IPS DF 4.7 (cell line): Measurements from ENCODE around the gene IFNAR1.
"Not testable (repeated sequence)": the region's sequence is repeated elsewhere in the genome, so short reads cannot be mapped to it uniquely, and the experiment has no call there.

Experiments used
- DNase-seq: peaks from one replicate; pipeline ENCODE4 v3.0.0-alpha.2; 2013; ENCODE audit warnings: low spot score; ENCODE audit errors: extremely low read depth

Gene IFNAR1

DNA sequence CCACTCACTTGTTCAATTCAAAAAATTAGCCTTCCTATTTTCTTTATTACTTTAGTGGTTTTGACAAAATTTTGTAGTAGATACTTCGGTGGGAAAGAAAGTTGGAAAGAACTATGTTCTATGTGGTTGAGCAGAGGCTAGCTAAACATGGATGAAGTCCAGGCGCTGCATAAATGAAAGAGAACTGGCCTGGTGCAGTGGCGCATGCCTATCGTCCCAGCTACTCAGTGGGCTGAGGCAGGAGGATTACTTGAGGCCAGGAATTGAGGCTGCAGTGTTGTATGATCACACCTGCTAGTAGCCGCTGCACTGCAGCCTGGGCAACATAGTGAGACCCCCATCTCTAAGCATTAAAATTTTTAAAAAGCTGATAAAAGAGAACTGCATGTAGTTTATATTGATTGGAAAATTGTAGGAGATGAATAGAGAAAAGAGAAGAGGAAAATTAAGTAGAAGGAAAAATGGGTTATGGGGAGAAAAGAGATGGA, 21.0 kb downstream of the IFNAR1 start:
- DNase-seq: no peak

DNA sequence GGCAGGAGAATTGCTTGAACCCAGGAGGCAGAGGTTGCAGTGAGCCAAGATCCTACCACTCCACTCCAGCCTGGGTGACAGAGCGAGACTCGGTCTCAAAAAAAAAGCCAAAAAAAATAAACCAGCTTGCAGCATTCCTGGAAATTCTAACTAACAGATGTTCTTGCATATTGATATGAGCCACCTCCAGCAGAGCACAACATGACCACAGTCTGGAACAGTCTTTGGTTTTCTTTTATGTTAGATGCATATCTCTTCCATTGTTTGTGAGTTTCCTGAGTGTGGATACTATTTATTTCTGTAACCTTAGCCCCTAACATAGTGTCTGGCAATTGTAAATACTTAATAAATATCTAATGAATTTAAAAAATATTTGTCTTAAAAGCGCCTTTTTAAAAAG, 23.9 kb downstream of the IFNAR1 start:
- DNase-seq: no peak

GRCh38 chr21:33350676-33351075, 25.9 kb downstream of the IFNAR1 start:
- DNase-seq: no peak

- no peak for DNase-seq
Observed at GRCh38 chr21:33355355-33355754, 30.6 kb downstream of the IFNAR1 start.

DNA sequence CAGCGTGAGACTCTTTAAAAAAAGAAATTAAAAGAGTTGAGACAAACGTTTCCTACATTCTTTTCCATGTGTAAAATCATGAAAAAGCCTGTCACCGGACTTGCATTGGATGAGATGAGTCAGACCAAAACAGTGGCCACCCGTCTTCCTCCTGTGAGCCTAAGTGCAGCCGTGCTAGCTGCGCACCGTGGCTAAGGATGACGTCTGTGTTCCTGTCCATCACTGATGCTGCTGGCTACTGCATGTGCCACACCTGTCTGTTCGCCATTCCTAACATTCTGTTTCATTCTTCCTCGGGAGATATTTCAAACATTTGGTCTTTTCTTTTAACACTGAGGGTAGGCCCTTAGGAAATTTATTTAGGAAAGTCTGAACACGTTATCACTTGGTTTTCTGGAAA, 31.2 kb downstream of the IFNAR1 start:
- DNase-seq: no peak

GRCh38 chr21:33357177-33357576, 32.4 kb downstream of the IFNAR1 start:
- DNase-seq: no peak

GRCh38 chr21:33359446-33359845, 34.7 kb downstream of the IFNAR1 start:
- no peak for DNase-seq

GRCh38 chr21:33360281-33360680, 35.5 kb downstream of the IFNAR1 start:
- no peak for DNase-seq

GRCh38 chr21:33360881-33361602, 36.3 kb downstream of the IFNAR1 start:
- no peak for DNase-seq

DNA sequence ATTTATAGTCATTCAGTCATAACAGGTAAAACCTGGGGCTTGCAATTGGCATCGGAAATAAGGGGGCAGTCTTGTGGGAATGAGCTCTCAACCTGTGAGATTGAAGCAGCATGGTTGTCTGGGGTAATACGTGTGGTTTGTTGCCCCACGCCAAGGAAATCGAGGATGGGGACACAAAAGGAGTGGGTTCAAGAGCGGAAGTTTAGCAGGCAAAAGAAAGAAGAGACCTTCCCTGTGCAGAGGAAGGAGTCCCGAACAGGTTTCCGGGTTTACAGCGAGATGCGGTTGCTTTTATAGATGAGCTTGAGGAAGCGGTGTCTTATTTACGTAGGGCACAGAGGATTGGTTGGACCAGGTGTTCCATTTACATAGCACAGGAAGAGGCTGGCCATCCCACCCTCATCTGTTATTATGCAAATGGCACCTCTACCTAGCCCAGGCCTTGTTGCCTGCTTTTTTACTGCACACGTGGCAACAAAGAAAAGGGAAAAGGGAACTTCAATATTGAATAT, 37.3 kb downstream of the IFNAR1 start:
- DNase-seq: peak; percentile 69

GRCh38 chr21:33363911-33364609, 39.3 kb downstream of the IFNAR1 start:
- not testable (repeated sequence) for DNase-seq

GRCh38 chr21:33364830-33365229, 40.1 kb downstream of the IFNAR1 start:
- no peak for DNase-seq

GRCh38 chr21:33367309-33367973, 42.7 kb downstream of the IFNAR1 start:
- DNase-seq: no peak

DNA sequence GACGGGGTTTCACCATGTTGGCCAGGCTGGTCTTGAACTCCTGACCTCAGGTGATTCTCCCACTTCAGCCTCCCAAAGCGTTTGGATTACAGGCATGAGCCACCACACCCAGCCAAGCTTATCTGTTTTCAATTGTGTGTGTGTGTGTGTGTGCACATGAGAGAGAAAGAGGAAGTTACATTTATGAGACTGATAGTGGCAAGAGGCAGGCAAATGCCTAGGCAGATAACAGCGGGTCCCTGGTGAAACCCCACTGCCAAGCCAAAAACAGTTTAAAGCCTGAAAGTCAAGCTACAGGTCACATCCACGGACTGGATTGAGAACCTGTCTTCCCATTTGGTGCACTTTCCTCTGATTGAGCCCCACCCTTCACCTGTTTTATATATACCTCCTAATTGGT, 43.4 kb downstream of the IFNAR1 start:
- DNase-seq: no peak

DNA sequence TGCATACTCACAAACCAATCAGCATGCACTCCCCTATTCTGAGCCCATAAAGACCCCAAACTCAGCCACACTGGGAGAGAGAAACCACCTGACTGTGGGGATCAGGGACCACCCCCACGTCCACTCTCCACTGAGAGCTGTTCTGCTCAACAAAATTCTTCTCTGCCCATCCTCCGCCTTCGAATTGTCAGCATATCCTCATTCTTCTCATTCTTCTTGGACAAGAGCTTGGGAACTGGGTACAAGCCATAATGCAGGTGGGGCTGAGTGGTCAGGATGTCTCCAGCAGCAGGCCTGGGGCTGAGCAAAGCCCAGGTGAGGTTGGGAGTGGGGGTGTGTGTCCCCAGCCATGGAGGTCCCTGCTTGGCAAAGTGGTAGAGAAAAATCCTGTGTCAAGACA, 43.8 kb downstream of the IFNAR1 start:
- DNase-seq: no peak

GRCh38 chr21:33369586-33369985, 44.8 kb downstream of the IFNAR1 start:
- DNase-seq: no peak

DNA sequence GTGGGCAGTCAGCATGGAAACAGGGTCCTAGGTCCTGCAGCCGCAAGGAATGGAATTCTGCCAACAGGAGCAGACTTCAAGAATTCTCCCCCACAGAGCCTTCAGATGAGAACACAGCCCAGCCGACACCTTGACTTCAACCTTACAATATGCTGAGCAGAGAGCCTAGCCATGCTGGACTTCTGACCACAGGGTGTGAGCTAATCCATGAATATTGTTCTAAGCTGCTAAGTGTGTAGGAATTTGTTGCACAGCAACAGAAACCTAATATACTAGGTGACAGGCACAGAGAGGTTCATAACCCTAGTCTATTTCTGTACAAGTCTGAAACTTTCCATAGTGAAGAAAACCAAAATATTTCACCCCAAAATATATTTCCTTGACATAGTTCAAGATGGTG, 45.5 kb downstream of the IFNAR1 start:
- no peak for DNase-seq

DNA sequence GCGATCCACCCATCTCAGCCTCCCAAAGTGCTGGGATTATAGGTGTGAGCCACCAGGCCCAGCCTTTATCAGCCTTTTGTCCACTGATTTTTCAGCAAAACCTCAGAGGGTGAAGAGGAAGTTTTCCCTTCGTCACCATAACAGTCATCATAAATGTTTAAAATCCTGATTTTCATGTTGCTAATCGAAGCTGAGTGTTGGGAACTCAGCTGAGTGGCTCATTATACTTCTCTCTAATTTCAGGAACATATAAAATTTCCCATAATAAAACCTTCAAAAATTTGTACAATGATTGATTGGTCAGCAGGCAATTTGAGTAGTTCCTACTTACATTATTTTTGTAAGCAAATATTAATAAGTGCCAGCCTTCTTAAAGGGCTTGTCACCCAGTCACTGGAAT, 46.6 kb downstream of the IFNAR1 start:
- DNase-seq: no peak

- no peak for DNase-seq
Observed at GRCh38 chr21:33372582-33372981, 47.8 kb downstream of the IFNAR1 start.

- no peak for DNase-seq
Observed at GRCh38 chr21:33373451-33373850, 48.7 kb downstream of the IFNAR1 start.

- no peak for DNase-seq
Observed at GRCh38 chr21:33374080-33374449, 49.3 kb downstream of the IFNAR1 start.

DNA sequence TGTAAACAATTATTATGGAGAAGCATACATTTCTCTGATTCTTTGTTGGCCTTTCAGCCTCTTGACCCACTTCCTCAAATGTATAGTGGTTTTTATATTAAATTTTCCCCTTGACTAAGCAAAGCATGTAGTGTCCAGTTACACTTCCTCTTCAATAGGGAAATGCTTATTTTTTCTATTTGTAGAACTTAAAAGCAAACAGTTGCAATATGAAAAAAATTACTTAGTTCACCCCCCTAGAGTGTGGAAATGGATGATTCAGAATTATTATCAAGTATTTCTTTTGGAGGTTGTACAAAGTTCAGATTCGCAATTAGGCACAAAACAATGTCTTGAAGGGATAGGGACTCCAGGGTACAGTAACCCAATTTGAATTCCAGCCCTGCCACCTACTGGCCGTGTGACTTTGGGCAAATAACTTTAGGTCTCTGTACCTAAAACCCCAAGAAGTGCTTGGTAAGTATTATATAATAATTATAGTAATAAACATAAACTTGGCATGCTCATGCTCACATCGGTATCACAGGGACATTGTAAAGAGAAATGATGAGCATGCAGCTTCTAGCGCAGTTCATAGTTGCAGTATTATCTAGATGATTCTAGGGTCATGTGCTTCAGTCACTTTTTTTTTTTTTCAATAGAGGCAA, 49.8 kb downstream of the IFNAR1 start:
- DNase-seq: no peak
